ENCODE data around the gene OR5C1.

GRCh38 chr9:122810306-122810946 lies 21.7 kb downstream of the OR5C1 start:
- TF ChIP-seq EZH2 (IDR thresholded peaks at IDR 0.05; ENCODE audit: low read depth), result no peak
- TF ChIP-seq CTCF (conservative IDR thresholded peaks at IDR 0.05), result peak; percentile 91
